HG02981 (cell line): ENCODE measurements around the gene FBXL19.

Source experiments
- ATAC-seq: cut with Tn5 transposase; IDR thresholded peaks from one replicate; pipeline ENCODE4 v1.9.1; 2021; ENCODE audit warnings: mild to moderate bottlenecking, moderate library complexity; ENCODE audit not compliant: unreplicated experiment

The FBXL19 gene

DNA sequence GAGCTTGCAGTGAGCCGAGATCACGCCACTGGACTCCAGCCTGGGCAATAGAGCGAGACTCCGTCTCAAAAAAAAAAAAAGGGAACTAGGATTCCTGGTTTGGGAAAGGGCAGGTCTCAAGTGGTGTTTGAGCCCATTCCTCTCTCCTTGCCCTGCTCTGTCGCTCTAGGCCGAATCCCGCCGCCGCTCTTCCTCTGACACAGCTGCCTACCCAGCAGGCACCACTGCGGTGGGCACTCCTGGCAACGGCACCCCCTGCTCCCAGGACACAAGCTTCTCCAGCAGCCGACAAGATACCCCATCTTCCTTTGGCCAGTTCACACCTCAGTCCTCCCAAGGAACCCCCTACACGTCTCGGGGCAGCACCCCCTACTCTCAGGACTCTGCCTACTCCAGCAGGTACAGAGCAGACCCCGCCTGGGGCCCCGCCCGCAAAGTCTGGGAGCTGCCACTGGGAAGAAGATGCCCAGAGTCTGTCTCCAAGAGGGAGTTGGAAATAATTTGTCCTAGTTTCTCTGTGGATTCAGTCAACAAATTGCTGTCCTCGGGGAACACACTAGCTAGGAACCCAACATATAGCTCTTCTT is 40.6 kb downstream of the FBXL19 start:
- no peak for ATAC-seq

DNA sequence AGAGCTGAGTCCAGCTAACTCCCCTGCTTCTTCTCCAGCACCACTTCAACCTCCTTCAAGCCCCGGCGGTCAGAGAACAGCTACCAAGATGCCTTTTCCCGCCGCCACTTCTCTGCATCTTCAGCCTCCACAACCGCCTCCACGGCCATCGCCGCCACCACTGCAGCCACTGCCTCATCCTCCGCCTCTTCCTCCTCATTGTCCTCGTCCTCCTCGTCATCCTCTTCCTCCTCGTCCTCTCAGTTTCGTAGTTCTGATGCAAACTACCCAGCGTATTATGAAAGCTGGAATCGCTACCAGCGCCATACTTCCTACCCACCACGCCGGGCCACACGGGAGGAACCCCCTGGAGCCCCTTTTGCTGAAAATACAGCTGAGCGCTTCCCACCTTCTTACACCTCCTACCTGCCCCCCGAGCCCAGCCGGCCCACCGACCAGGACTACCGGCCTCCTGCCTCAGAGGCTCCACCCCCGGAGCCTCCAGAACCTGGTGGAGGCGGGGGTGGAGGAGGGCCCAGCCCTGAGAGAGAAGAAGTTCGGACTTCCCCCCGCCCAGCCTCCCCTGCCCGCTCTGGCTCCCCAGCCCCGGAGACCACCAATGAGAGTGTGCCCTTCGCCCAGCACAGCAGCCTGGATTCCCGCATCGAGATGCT is 41.3 kb downstream of the FBXL19 start:
- ATAC-seq, result no peak

DNA sequence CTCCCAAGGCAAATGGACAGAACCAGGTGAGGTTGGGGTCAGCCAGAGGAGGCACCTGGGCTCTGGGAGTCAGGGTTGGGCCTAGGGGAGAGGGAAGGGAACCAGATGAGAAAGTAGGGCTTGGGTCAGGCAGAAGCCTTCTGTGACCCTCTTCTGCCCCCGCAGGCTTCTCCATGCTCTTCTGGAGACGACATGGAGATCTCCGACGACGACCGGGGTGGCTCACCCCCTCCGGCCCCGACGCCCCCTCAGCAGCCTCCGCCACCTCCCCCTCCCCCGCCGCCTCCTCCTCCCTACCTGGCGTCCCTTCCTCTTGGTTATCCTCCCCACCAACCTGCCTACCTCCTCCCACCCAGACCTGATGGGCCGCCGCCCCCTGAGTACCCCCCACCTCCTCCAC is 42.1 kb downstream of the FBXL19 start:
- ATAC-seq, result no peak

DNA sequence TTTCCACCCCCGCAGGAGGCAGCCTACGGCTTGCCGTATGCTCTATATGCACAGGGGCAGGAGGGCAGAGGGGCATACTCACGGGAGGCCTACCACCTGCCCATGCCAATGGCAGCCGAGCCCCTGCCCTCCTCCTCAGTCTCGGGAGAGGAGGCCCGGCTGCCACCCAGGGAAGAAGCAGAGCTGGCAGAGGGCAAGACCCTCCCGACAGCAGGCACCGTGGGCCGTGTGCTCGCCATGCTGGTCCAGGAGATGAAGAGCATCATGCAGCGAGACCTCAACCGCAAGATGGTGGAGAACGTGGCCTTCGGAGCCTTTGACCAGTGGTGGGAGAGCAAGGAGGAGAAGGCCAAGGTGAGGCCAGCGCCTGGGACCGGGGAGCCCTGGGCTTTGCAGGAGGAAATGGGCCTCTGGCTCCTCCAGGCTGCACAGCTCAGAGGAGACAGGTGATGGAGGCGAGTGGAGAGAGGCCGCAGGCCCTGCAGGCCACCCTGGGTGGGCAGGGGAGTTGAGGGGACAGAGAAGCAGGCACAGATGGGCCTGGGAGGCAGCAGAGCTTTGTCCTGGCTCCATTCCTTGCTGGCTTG is 42.8 kb downstream of the FBXL19 start:
- no peak for ATAC-seq

DNA sequence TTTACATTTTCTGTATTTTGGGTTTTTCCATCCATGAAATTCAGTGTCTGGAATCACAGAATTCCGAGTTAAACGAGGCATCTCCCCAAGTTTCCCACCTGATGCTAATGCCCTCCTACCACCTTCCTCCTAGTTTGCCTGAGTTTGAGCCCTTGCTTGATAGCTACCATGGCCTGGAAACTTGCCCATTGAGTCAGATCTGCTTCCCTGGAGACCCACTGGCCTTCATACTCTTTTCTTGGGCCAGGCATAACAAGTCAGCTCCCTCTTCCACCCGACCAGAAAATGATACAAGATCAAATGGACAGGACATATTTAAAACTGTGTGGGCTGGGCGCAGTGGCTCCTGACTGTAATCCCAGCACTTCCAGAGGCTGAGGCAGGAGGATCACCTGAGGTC is 44.4 kb downstream of the FBXL19 start:
- ATAC-seq, result no peak

DNA sequence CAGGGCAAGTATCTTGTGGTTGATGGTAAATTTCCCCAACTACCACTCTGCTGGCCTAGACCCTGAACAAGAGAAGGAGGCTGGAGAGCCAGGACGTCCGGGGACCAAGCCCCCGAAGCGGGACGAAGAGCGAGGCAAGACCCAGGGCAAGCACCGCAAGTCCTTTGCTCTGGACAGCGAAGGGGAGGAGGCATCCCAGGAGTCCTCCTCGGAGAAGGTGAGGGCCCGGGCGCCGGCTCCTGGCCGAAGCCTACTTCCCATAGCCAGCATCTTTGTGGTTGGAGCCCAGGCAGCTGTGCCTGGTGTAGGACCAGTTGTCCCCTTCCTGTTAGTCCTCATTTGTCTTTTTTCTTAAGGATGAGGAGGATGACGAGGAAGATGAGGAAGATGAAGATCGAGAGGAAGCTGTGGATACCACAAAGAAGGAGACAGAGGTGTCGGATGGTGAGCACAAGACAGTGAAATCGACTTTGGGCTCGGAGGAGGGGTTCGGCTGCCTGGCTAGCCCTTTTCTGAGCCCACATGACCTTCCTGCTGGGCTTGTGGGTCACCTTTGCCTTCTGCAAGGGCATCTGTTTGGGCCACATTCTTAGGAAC is 46.0 kb downstream of the FBXL19 start:
- no peak for ATAC-seq

DNA sequence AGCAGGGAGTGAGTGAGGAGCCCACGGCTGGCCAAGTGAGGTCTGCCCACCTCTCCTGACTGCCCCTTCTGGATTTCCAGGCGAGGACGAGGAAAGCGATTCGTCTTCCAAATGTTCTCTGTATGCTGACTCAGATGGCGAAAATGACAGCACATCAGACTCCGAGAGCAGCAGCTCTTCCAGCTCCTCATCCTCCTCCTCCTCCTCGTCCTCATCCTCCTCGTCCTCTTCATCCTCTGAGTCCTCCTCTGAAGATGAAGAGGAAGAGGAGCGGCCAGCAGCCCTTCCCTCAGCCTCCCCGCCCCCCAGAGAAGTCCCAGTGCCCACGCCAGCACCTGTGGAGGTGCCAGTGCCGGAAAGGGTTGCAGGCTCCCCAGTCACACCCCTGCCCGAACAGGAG is 47.9 kb downstream of the FBXL19 start:
- ATAC-seq, result no peak

DNA sequence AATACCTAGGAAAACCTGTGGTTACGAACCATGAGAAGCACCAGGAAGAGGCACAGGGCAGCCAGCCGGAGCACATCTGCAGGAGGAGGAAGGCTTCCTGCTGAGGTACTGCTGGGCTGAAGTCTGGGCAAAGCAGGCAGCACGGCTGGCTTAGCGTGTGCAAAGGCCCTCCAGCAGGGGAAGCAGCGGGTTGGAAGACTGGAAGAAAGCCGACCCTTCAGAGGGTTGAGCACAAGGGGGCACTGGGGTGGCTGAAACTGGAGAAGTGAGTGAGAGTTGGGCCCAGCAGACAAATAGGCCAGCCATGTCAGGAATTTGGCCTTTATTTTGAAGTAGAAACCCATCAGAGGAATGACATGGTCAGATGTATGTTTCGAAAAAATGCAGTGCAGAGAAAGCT is 49.5 kb downstream of the FBXL19 start:
- no peak for ATAC-seq

DNA sequence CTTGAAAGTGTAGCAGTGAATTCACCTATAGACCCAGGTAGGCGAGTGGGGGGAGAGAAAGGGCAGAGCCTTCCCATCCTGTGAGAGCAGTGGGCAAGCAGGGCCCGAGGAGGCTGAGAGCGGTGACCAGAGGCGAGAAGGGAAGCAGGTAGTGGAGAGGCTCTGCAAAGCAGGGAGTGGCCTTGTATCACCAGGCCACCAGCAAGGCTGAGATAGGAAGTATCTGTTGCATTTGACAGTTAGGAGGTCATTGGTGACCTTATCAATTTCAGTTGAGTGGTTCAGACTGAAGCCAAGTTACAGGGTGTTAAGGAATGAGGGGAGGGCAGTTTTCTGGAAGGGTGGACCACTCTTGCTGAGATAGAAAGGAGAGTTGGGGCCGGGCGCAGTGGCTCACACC is 51.0 kb downstream of the FBXL19 start:
- no peak for ATAC-seq

DNA sequence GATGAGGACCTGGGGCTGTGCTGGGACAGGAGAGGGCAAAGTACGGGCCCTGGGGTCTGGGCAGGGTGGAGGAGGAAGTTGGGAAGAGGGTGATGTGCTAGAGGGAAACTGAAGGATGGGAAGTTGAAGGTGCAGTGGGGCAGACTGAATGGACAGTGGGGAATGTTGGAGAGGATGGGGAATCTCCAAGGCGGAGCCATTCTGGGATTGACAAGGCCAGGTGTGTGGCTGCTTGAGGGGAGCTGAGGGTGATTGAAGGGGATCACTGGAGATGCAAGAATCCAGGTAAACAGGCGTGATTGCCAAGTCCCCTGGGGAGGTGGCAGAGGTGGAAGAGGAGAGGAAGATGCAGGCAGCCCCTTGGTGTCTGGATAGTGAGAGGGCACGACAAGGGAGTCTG is 53.1 kb downstream of the FBXL19 start:
- ATAC-seq, result no peak

DNA sequence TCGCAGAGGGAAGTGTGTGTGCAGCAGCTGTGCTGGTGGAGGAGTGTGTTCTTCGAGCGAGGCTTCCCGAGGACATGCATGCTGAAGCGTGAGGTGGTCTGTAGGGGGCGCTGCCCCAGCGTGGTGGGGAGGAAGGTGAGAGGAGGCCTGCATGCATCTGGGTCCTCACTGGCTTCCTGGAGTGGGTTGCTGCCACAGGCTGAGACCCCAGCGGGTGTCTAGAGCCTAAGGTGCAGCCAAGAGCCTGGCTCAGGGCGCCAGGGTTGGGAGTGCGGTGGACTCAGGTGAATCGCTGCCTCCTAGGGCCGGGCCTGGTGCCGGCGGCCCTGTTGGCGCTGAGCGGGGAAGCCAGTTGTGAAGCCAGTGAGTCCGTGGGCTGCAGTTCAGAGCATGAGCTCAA is 54.1 kb downstream of the FBXL19 start:
- ATAC-seq, result no peak

DNA sequence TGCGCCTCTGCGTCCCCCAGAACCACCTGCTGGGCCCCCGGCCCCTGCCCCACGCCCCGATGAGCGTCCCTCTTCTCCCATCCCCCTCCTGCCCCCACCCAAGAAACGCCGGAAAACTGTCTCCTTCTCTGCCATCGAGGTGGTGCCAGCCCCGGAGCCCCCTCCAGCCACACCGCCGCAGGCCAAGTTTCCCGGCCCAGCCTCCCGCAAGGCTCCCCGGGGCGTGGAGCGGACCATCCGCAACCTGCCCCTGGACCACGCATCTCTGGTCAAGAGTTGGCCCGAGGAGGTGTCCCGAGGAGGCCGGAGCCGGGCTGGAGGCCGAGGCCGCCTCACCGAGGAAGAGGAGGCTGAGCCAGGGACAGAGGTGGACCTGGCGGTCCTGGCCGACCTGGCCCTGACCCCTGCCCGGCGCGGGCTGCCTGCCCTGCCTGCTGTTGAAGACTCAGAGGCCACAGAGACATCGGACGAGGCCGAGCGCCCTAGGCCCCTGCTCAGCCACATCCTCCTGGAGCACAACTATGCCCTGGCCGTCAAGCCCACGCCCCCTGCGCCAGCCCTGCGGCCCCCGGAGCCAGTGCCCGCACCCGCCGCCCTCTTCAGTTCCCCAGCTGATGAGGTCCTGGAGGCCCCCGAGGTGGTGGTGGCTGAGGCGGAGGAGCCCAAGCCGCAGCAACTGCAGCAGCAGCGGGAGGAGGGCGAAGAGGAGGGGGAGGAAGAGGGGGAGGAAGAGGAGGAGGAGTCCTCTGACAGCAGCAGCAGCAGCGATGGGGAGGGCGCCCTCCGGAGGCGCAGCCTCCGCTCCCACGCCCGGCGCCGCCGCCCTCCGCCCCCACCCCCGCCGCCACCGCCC is 56.0 kb downstream of the FBXL19 start:
- no peak for ATAC-seq

DNA sequence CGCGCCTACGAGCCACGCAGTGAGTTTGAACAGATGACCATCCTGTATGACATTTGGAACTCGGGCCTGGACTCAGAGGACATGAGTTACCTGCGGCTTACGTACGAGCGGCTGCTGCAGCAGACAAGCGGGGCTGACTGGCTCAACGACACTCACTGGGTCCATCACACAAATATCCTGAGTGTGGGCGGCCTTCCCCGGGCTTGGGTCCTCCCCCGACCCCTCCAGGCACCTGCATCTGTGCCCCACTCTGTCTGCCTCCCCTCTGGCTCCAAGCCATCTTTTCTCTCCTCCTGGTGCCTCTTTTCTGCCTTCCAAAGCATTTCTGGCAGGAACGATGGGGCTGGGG is 56.6 kb downstream of the FBXL19 start:
- ATAC-seq, result no peak

DNA sequence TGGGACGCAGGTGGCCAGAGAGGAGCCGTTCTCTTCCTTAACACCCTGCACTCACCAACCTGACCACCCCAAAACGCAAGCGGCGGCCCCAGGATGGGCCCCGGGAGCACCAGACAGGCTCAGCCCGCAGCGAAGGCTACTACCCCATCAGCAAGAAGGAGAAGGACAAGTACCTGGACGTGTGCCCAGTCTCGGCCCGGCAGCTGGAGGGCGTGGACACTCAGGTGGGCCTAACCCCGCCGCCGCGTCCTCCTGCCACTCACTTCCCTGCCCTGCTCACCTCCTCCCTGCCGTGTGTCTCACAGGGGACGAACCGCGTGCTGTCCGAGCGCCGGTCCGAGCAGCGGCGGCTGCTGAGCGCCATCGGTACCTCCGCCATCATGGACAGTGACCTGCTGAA is 57.1 kb downstream of the FBXL19 start:
- ATAC-seq, result no peak

DNA sequence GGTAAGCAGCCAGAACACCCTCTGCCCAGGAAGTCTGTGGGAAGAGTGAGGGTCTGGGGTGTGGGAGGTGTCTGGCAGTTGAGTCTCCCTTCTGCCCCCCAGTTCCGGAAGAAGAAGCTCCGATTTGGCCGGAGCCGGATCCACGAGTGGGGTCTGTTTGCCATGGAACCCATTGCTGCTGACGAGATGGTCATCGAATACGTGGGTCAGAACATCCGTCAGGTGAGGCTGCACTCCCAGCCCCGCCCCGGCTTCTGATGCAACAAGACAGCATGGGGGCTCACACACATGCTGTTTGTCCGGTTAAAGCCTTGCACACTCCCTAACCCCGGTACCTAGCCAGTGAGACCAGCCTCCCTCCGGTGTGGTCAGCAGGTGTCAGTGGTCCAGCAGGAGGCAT is 57.6 kb downstream of the FBXL19 start:
- ATAC-seq, result no peak

DNA sequence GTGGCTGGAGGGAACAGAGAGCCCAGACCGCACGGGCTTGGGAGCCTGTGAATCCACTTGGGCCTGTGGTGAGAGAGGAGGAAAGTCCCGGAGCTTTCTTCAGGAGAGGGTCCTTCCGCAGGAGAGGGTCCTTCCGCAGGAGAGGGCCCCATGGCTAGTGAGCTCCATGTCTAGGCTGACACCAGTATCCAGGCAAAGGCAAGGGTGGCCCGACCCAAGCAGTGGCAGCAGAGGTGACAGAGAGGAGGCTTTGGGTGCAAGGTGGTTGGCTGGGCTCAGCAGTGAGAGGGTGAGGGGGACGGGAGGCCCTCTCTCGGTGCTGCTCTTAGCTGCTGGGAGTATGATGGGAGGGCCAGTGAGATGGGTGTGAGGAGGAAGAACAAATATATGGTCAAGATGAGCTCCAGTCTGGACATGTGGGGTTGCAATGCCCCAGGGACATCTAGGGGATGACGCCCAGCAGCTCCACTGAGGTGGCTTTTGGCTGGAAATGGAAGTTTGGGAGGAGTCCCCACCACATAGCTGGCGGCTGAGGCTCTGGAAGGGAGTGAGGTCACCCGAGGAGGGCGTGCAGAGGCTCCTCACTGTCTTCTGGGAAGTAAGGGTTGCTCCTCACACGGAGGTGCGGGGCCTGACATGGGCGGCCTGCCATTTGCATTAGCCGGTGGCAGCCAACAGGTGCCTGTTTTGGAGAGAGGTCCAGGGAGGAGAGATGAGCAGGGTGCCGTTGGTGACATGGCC is 59.3 kb downstream of the FBXL19 start:
- no peak for ATAC-seq

DNA sequence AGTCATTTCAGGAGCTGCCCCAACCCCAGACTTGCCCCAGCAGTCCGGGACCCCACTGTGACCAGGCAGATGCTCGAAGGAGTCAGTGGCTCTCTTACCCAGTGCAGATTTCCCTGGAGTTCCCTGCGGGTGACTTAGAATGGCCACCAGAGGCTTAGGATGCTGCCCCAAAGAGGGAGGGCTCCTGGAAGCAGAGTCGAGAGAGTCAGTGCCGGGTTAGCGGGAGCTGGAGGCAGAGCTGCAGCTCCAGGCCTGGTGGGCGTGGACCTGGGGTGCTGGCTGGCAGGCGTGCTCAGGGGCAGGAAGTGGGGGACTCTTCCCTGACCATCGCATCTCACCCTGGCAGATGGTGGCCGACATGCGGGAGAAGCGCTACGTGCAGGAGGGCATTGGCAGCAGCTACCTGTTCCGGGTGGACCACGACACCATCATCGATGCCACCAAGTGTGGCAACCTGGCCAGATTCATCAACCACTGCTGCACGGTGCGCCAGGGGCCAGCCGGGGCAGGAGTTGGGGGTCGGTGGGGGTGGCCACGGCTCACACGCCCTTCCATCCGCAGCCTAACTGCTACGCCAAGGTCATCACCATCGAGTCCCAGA is 60.0 kb downstream of the FBXL19 start:
- ATAC-seq, result no peak

DNA sequence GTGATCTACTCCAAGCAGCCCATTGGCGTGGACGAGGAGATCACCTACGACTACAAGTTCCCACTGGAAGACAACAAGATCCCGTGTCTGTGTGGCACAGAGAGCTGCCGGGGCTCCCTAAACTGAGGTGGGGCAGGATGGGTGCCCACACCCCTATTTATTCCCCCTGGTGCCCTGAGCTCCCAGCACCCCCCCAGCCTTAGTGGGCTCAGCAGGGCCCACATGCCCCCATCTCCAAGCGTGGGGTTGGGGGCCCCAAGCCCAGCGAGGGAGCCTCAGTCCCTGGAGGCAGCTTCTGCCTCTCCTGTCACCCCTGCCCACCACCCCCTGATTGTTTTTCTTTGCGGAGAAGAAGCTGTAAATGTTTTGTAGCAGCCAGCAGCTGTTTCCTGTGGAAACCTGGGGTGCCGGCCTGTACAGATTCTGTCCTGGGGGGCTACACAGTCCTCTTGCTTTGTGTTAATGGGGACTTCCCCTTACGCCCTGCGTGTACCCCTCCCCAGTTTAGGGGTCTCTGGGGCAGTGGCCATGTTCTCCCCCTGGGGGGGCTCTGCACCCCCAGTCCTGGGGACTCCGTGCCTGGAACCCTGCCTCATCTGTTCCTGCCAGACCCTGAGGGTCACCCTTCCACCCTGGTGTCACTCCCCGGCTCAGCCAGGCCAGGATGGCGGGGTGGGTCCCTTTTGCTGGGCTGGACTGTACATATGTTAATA is 60.7 kb downstream of the FBXL19 start:
- no peak for ATAC-seq

DNA sequence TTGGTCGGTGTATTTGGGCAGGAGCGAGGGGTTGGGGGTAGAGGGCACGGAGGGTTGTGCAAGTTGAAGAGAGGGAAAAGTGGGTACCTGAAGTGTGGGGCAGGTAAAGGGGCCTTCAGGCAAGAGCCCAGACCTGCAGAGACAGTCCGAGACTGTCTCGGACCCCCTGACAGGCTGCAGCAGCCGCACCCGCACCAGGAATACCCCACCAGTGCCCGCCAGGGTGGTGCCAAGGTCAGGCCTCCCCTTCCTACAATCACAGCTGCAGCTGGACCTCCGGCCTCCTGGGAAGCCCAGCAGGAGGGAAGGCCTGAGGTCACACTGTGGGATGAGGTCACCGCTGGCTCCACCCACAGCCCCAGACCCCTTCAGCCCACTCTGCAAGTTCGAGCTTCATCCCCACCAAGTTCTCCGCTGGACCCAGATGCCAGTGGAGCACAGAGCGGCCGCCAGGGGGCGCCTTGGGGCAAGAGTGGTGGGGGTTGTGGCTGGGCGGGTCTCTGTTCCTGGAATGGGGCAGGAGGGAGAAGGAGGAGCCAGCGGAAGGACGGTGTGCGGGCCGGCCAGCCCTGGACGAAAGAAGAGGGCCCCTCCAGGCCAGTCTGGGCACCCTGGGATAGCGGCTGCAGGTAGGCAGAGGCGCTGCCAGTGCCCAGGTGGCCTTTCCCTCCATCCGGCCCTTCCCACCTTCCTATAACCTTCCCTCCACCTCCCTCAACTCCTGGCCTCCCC is 61.5 kb downstream of the FBXL19 start, which contains the start of gene HSD3B7:
TSS of gene HSD3B7 (plus strand) at position 539 of the 732 bp plus-strand sequence. CDS start 452 bp downstream, outside the sequence.
- peak; percentile 44 for ATAC-seq
